HL-60 (cell line): ENCODE data around the gene FBXO28.

Experiments used
- DNase-seq, 2 experiments: peaks; one replicate each; pipeline ENCODE4 v3.0.0-alpha.2; 2010 to 2020; ENCODE audit warnings: low read depth in 1 of 2, low spot score in 1 of 2
- H3K27ac ChIP-seq: fragments of 250-450 bp; sonication (Bioruptor Pico); replicated peaks from 2 replicates; pipeline ENCODE4 v1.5.1; 2020; ENCODE audit warnings: mild to moderate bottlenecking, moderate library complexity
- H3K27me3 ChIP-seq: fragments of 250-450 bp; sonication (Bioruptor Pico); 2 replicates; pipeline ENCODE4 v1.5.1; 2021; ENCODE audit warnings: mild to moderate bottlenecking, moderate library complexity; ENCODE audit not compliant: insufficient read depth, poor library complexity, severe bottlenecking
- H3K4me3 ChIP-seq: replicated peaks from 2 replicates; pipeline ENCODE4 v1.5.1; 2011; ENCODE audit warnings: mild to moderate bottlenecking, control low read depth, low read length; ENCODE audit not compliant: insufficient read depth
- GABPA ChIP-seq: IDR thresholded peaks from 2 replicates; pipeline ENCODE4 v1.6.1; 2012; ENCODE audit warnings: low read depth
- POLR2AphosphoS5 ChIP-seq: IDR thresholded peaks from 2 replicates; pipeline ENCODE4 v1.6.1; 2012; ENCODE audit warnings: low read depth
- SPI1 ChIP-seq: IDR thresholded peaks from 2 replicates; pipeline ENCODE4 v1.6.1; 2012; ENCODE audit warnings: low read depth, mild to moderate bottlenecking, borderline replicate concordance
- long read RNA-seq: library from polyadenylated mRNA; unstranded; transcript quantifications from one replicate; pipeline ENCODE4 v2.0.0, GENCODE V29; 2020
- TF ChIP-seq, protein P1 (sequence below): IDR thresholded peaks from 2 replicates; pipeline ENCODE4 v1.6.1; 2012; ENCODE audit warnings: low read depth; ENCODE audit not compliant: insufficient replicate concordance
- TF ChIP-seq, protein P2 (sequence below): IDR thresholded peaks from one replicate; pipeline ENCODE4 v1.5.1; 2011; ENCODE audit warnings: low read length, control low read depth, inconsistent platforms; ENCODE audit not compliant: insufficient read depth

Gene FBXO28, protein sequence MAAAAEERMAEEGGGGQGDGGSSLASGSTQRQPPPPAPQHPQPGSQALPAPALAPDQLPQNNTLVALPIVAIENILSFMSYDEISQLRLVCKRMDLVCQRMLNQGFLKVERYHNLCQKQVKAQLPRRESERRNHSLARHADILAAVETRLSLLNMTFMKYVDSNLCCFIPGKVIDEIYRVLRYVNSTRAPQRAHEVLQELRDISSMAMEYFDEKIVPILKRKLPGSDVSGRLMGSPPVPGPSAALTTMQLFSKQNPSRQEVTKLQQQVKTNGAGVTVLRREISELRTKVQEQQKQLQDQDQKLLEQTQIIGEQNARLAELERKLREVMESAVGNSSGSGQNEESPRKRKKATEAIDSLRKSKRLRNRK
- long read RNA-seq, full-length matches to known transcripts: 27 of 28 reads
- long read RNA-seq, partial matches to known transcripts: 1 of 28 reads
- long read RNA-seq, other reads (novel, unspliced or antisense): 0 of 28 reads

DNA sequence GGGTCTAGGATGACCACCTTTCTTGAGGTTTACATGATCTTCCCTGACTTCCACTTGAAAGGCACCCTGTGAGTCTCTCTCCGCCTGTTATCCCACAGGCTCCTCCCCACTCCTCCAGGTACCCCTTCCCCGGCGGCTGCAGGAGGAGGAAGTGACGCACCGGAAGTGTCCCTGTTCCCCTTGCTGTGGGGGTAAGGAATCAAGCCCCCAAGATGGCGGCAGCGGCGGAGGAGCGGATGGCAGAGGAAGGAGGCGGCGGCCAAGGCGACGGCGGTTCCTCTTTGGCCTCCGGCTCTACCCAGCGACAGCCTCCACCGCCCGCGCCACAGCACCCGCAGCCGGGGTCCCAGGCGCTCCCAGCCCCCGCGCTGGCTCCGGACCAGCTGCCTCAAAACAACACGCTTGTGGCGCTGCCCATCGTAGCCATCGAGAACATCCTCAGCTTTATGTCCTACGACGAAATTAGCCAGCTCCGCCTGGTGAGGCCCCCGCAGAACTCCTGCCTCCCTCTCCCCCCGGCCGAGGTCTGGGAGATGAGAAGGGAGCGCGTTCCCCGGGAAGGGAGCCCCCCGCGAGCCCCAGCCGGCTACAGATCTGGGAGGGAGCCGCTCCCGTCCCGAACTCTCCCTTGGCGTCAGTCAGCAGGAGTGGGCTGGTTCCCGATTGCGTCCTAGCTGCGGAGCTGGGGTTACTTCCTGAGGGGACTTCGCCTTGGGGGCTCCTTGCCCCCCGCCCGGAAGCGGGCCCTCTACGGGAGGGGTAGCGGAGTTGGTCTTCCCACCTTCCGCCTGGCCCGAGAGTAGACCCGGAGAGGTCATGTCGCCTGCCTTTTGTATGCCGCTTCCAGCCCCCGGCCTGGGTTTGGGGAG lies at the start of gene FBXO28:
Gene FBXO28 (plus strand): TSS at position 194 of the 869 bp plus-strand sequence. CDS start 19 bp downstream, at position 213.
- peak; percentile 98 for TF ChIP-seq GABPA
- TF ChIP-seq, protein P1, sequence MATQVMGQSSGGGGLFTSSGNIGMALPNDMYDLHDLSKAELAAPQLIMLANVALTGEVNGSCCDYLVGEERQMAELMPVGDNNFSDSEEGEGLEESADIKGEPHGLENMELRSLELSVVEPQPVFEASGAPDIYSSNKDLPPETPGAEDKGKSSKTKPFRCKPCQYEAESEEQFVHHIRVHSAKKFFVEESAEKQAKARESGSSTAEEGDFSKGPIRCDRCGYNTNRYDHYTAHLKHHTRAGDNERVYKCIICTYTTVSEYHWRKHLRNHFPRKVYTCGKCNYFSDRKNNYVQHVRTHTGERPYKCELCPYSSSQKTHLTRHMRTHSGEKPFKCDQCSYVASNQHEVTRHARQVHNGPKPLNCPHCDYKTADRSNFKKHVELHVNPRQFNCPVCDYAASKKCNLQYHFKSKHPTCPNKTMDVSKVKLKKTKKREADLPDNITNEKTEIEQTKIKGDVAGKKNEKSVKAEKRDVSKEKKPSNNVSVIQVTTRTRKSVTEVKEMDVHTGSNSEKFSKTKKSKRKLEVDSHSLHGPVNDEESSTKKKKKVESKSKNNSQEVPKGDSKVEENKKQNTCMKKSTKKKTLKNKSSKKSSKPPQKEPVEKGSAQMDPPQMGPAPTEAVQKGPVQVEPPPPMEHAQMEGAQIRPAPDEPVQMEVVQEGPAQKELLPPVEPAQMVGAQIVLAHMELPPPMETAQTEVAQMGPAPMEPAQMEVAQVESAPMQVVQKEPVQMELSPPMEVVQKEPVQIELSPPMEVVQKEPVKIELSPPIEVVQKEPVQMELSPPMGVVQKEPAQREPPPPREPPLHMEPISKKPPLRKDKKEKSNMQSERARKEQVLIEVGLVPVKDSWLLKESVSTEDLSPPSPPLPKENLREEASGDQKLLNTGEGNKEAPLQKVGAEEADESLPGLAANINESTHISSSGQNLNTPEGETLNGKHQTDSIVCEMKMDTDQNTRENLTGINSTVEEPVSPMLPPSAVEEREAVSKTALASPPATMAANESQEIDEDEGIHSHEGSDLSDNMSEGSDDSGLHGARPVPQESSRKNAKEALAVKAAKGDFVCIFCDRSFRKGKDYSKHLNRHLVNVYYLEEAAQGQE: peak; percentile 82
- peak; percentile 84 for TF ChIP-seq SPI1
- peak; percentile 97 for TF ChIP-seq POLR2AphosphoS5
- TF ChIP-seq, protein P2, sequence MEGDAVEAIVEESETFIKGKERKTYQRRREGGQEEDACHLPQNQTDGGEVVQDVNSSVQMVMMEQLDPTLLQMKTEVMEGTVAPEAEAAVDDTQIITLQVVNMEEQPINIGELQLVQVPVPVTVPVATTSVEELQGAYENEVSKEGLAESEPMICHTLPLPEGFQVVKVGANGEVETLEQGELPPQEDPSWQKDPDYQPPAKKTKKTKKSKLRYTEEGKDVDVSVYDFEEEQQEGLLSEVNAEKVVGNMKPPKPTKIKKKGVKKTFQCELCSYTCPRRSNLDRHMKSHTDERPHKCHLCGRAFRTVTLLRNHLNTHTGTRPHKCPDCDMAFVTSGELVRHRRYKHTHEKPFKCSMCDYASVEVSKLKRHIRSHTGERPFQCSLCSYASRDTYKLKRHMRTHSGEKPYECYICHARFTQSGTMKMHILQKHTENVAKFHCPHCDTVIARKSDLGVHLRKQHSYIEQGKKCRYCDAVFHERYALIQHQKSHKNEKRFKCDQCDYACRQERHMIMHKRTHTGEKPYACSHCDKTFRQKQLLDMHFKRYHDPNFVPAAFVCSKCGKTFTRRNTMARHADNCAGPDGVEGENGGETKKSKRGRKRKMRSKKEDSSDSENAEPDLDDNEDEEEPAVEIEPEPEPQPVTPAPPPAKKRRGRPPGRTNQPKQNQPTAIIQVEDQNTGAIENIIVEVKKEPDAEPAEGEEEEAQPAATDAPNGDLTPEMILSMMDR: no peak

DNA sequence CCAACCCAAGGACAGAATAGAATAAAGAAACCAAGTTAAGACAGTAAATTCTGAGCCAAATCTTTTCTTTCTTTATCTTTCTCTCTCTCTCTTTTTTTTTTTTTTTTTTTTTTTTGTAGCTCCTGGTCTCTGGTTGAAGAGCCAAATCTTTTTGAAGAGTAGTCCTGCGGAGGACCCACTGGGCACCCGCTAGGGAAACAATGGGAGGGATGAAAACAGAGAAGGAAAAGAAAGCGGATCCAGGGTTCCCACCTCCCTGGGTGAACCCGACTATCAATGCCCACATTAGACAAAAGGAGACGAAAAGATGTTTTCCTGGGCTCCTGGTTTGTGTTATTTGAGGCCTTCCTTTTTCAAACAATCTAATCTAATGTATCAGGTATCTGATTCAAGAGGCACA lies 49.8 kb upstream of the FBXO28 start:
- Histone ChIP-seq H3K27ac (no peak overlapping the region), H3K27me3 (no peaks in the 10 kb centered on the region), H3K4me3 (no peak overlapping the region)
- TF ChIP-seq, protein P1: no peak
- TF ChIP-seq SPI1: no peak
- TF ChIP-seq, protein P2: no peak
- no peak for TF ChIP-seq POLR2AphosphoS5
- no peak for DNase-seq

More for the DNA sequence above, at the start of gene FBXO28:
- Histone ChIP-seq H3K4me3 (peak within 1 kb of the TSS; percentile 92), H3K27ac (peak within 1 kb of the TSS; percentile 88), H3K27me3 (no peaks in the 10 kb centered on the region)
- peak; percentile 93 to 99 for DNase-seq

DNA sequence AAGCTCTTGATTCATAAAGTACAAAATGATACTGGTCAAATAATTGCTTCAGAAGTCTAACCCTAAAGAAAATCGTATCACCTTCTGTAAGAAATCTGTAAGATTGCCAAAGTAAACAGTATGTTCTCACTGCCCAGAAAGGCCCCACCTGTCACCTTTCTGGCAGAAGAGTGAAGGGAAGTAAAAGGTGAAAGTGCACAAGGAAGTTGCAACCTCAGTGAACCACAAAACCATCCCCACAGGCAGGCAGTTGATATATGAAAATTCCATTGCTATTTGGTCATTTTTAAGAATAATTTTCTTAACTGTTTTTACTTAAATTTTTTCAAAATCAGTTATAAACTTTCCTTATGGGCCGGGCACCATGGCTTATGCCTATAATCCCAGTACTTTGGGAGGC lies 48.5 kb upstream of the FBXO28 start:
- no peak overlapping the region for H3K4me3 ChIP-seq
- no peak overlapping the region for H3K27ac ChIP-seq
- TF ChIP-seq GABPA (no peak), SPI1 (no peak), POLR2AphosphoS5 (no peak)
- TF ChIP-seq, protein P2: no peak
- TF ChIP-seq, protein P1: no peak
- H3K27me3 ChIP-seq: no peaks in the 10 kb centered on the region
- no peak for DNase-seq
